MM.1S (cell line): Measurements from ENCODE around the gene UTP14C.

ENCODE experiments used
- EZH2 ChIP-seq: fragments of 300-600 bp; sonication (generic); optimal IDR thresholded peaks from 2 replicates; pipeline ENCODE3; 2017; ENCODE audit warnings: low read depth, mild to moderate bottlenecking, antibody characterized with exemption, low read length, mixed read lengths
- EZH2phosphoT487 ChIP-seq: fragments of 300-600 bp; sonication (generic); IDR thresholded peaks from 2 replicates; pipeline ENCODE4 v1.6.1; 2018; ENCODE audit warnings: antibody characterized with exemption, low read length
- TF ChIP-seq, protein P1 (sequence below): fragments of 300-600 bp; sonication (generic); IDR thresholded peaks from 2 replicates; pipeline ENCODE4 v1.5.1; 2016; ENCODE audit warnings: antibody characterized with exemption, low read length, mixed read lengths

GRCh38 chr13:51977625-51978024 lies 46.9 kb upstream of the UTP14C start:
- TF ChIP-seq EZH2 (no peak), EZH2phosphoT487 (no peak)
- TF ChIP-seq, protein P1, sequence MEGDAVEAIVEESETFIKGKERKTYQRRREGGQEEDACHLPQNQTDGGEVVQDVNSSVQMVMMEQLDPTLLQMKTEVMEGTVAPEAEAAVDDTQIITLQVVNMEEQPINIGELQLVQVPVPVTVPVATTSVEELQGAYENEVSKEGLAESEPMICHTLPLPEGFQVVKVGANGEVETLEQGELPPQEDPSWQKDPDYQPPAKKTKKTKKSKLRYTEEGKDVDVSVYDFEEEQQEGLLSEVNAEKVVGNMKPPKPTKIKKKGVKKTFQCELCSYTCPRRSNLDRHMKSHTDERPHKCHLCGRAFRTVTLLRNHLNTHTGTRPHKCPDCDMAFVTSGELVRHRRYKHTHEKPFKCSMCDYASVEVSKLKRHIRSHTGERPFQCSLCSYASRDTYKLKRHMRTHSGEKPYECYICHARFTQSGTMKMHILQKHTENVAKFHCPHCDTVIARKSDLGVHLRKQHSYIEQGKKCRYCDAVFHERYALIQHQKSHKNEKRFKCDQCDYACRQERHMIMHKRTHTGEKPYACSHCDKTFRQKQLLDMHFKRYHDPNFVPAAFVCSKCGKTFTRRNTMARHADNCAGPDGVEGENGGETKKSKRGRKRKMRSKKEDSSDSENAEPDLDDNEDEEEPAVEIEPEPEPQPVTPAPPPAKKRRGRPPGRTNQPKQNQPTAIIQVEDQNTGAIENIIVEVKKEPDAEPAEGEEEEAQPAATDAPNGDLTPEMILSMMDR: no peak
